ENCODE measurements around the gene RREB1. TPM values are rescaled to one million over a fixed set of nuclear protein-coding genes. Genes with fewer than 3 reads are reported as not detected.

Gene RREB1
- total and polyA plus RNA-seq, 2 donors (not counting 3 experiments of a cell fraction or from before 2014, with no cell fraction given): 3.7 to 33.0 TPM

GRCh38 chr6:7216941-7217621 lies 109.3 kb downstream of the RREB1 start:
- Histone ChIP-seq H3K4me3 (replicated peaks in 1 of 3; ENCODE audit: insufficient read depth in 1 of 3, low read depth in 1 of 3, low read length in 3 of 3) (no peak overlapping the region), H3K4me1 (ENCODE audit: control insufficient read depth, extremely low read depth, insufficient read depth, low read length) (peaks cover 6% of the 10 kb centered on the region), H3K9ac (replicated peaks; ENCODE audit: extremely low read depth, insufficient read depth, low read length) (no peak overlapping the region), H3K27me3 (ENCODE audit: control insufficient read depth in 2 of 2, insufficient read depth in 2 of 2, low read length in 2 of 2) (no peaks in the 10 kb centered on the region), H3K36me3 (ENCODE audit: control insufficient read depth in 2 of 2, extremely low read depth in 1 of 2, insufficient read depth in 2 of 2, low read length in 2 of 2) (peaks cover 7 to 31% of the 10 kb centered on the region in 2 experiments), H3K9me3 (replicated peaks; ENCODE audit: control insufficient read depth, insufficient read depth, low read length) (no peaks in the 10 kb centered on the region), H3K79me2 (ENCODE audit: control insufficient read depth, insufficient read depth, low read length) (no peaks in the 10 kb centered on the region), H3K4me2 (ENCODE audit: insufficient read depth, low read length) (no peak overlapping the region), H2AFZ (ENCODE audit: low read depth, low read length) (no peak overlapping the region), H4K20me1 (replicated peaks; ENCODE audit: control insufficient read depth, extremely low read depth, insufficient read depth, low read length) (no peaks in the 10 kb centered on the region), H3K9me1 (replicated peaks; ENCODE audit: control insufficient read depth, extremely low read depth, insufficient read depth, low read length) (no peaks in the 10 kb centered on the region), H3K27ac (ENCODE audit: insufficient read depth, low read depth, low read length) (no peak overlapping the region)
- TF ChIP-seq EZH2 (IDR thresholded peaks at IDR 0.05; ENCODE audit: borderline replicate concordance, low read depth, low read length, severe bottlenecking) (no peak), MYC (IDR thresholded peaks at IDR 0.05; ENCODE audit: low read depth, low read length) (no peak), POLR2A (IDR thresholded peaks at IDR 0.05; ENCODE audit: low read depth, low read length) (no peak), FOS (IDR thresholded peaks at IDR 0.05; ENCODE audit: borderline replicate concordance, insufficient read depth, low read length) (no peak), JUN (IDR thresholded peaks at IDR 0.05; ENCODE audit: borderline replicate concordance, insufficient read depth, insufficient read length, low read depth) (no peak), GATA2 (IDR thresholded peaks at IDR 0.05; ENCODE audit: insufficient read depth, insufficient read length, low read depth, low read length) (no peak), POLR2AphosphoS5 (IDR thresholded peaks at IDR 0.05; ENCODE audit: insufficient read depth, low read depth, low read length) (no peak)
- TF ChIP-seq, protein P1, sequence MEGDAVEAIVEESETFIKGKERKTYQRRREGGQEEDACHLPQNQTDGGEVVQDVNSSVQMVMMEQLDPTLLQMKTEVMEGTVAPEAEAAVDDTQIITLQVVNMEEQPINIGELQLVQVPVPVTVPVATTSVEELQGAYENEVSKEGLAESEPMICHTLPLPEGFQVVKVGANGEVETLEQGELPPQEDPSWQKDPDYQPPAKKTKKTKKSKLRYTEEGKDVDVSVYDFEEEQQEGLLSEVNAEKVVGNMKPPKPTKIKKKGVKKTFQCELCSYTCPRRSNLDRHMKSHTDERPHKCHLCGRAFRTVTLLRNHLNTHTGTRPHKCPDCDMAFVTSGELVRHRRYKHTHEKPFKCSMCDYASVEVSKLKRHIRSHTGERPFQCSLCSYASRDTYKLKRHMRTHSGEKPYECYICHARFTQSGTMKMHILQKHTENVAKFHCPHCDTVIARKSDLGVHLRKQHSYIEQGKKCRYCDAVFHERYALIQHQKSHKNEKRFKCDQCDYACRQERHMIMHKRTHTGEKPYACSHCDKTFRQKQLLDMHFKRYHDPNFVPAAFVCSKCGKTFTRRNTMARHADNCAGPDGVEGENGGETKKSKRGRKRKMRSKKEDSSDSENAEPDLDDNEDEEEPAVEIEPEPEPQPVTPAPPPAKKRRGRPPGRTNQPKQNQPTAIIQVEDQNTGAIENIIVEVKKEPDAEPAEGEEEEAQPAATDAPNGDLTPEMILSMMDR (IDR thresholded peaks at IDR 0.05; ENCODE audit: extremely low read depth in 1 of 2, insufficient read depth in 1 of 2, low read depth in 1 of 2, low read length in 2 of 2): no peak
- TF ChIP-seq, protein P2, sequence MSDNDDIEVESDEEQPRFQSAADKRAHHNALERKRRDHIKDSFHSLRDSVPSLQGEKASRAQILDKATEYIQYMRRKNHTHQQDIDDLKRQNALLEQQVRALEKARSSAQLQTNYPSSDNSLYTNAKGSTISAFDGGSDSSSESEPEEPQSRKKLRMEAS (IDR thresholded peaks at IDR 0.05; ENCODE audit: insufficient read depth, insufficient read length): no peak
- dilution Hi-C loops (cut with MboI; ENCODE audit: extremely low pct_ligation_motif_present, low sequenced_read_pairs): no loop called here
- CTCF ChIA-PET: interaction anchor here (0.5 kb wide), 1 partner anchor 69 kb away, joined by 3 read pairs; no protein-coding TSS in a partner anchor
- POLR2A ChIA-PET: no interaction called here
- FAIRE-seq: no peak
- no peak for DNase-seq (ENCODE audit: low read depth, low spot score)
- intact Hi-C loops (cut with micrococcal nuclease): no loop called here
- BruUV-seq (replicated peaks): no TSS peak

Measured in endothelial cell of umbilical vein (primary cell).